Small intestine (tissue), 7 donors: ENCODE data around the gene GALNT13. TPM values are rescaled to one million over a fixed set of nuclear protein-coding genes. Genes with fewer than 3 reads are reported as not detected.

Experiments
- DNase-seq, 2 donors: peaks; one replicate each; pipeline versions ENCODE4 v3.0.0 to v3.0.0-alpha.2; 2013
- FAIRE-seq: peaks from 2 replicates; lab custom pipeline; 2012; peaks lifted over from hg19 to GRCh38; lab: Jason Lieb, UNC
- H3K27ac ChIP-seq, 3 donors: one replicate each; pipeline ENCODE4 v1.5.1; 2013; ENCODE audit warnings: low read length in 2 of 3, mild to moderate bottlenecking in 2 of 3, control low read depth in 1 of 3, inconsistent platforms in 1 of 3, low read depth in 1 of 3, moderate library complexity in 1 of 3
- H3K27me3 ChIP-seq, 3 donors: one replicate each; pipeline ENCODE4 v1.6.1; 2013; ENCODE audit warnings: low read length in 3 of 3, inconsistent platforms in 1 of 3; ENCODE audit not compliant: control insufficient read depth in 3 of 3, insufficient read depth in 3 of 3
- H3K36me3 ChIP-seq, 3 donors: one replicate each; pipeline ENCODE4 v1.6.1; 2013; ENCODE audit warnings: low read length in 3 of 3, inconsistent platforms in 1 of 3, low read depth in 1 of 3, mild to moderate bottlenecking in 1 of 3, moderate library complexity in 1 of 3; ENCODE audit not compliant: control insufficient read depth in 3 of 3, insufficient read depth in 2 of 3
- H3K4me1 ChIP-seq, 3 donors: one replicate each; pipeline ENCODE4 v1.6.1; 2013; ENCODE audit warnings: low read length in 2 of 3, inconsistent platforms in 1 of 3, low read depth in 1 of 3, mild to moderate bottlenecking in 1 of 3, moderate library complexity in 1 of 3; ENCODE audit not compliant: control insufficient read depth in 3 of 3, insufficient read depth in 2 of 3
- H3K4me3 ChIP-seq, 3 donors: one replicate each; pipeline ENCODE4 v1.5.1; 2013; ENCODE audit warnings: low read length in 3 of 3, control low read depth in 1 of 3, inconsistent platforms in 1 of 3, low read depth in 1 of 3, mild to moderate bottlenecking in 1 of 3, moderate library complexity in 1 of 3
- H3K9me3 ChIP-seq, 2 donors: one replicate each; pipeline ENCODE4 v1.6.1; 2013; ENCODE audit warnings: low read depth in 1 of 2, low read length in 1 of 2; ENCODE audit not compliant: control insufficient read depth in 2 of 2, insufficient read depth in 1 of 2
- WGBS, 3 donors: extraction: QIAGEN DNeasy Blood & Tissue Kit; methylation state at CpG; one replicate each; pipeline ENCODE4 v1.1.7; 2013; 5-methylcytosine and 5-hydroxymethylcytosine counted together
- polyA plus RNA-seq, 4 donors: library from polyadenylated mRNA; stranded (reverse) in 3 of 4; unstranded in 1 of 4; fragments of 200-250 nt in 3 of 4; fragments of 120-200 nt in 1 of 4; gene quantifications; one replicate each; pipeline versions ENCODE4 v1.2.1 to v1.2.3, GENCODE V29; 2013
- donor health status: healthy with polysubstance abuse.
- donor health status: control.
- donor health status: control.
- donor health status: Bipolar disorder and iron deficiency.
- donor health status: healthy.

The GALNT13 gene
- polyA plus RNA-seq, 4 donors, result 0.21 to 4.7 TPM; not detected in 2

DNA sequence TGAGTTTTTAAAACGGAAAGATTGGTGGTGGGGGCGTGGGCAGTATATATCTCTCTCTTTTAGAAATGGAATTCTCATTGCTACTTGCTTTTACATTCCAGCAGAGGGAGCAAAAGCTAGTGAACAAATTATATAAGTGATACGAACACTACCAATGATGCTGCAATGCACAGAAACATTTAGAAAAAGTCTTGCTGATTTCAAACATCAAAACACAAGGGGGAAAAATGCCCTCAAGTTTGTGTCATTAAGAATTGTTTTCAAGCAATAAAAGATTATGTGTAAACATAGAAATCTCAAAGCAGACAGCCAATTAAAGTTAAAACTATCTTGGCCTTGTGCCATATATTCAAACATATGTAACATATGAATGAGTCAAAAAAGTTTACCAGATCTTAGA is 530.5 kb downstream of the GALNT13 start:
- FAIRE-seq (no peak), DNase-seq (peak; percentile 16 to 31)
- no peaks in the 10 kb centered on the region for H3K4me1 ChIP-seq
- 5 to 11% (median 11%) methylated on average over 3 of the region's 3 CpGs for WGBS, 3 donors
- no peak overlapping the region for H3K4me3 ChIP-seq
- H3K36me3 ChIP-seq, result no peaks in the 10 kb centered on the region
- H3K9me3 ChIP-seq, result no peaks in the 10 kb centered on the region
- no peak overlapping the region for H3K27ac ChIP-seq
- H3K27me3 ChIP-seq, result no peaks in the 10 kb centered on the region

DNA sequence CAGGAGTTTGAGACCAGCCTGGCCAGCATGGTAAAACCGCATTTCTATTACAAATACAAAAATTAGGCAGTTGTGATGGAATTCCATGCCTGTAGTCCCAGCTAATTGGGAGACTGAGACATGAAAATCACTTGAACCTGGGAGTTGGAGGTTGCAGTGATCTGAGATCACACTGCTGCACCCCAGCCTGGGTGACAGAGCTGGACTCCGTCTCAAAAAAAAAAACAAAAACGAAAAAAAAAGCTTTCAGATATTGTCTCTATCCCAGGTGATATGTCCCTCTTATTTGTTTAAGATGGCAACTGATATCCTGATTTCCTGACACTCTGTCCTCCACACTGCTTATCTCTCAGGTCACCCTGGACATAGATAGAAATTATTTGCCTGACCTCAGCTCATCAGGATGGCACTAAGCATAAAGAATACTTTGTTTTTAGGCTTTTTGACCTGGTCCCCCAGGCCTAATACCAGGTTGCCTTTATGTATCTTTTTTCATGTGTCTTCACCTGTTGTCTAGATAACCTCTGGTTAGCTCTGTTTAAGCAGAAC is 531.6 kb downstream of the GALNT13 start:
- H3K27ac ChIP-seq, result no peak overlapping the region
- no peaks in the 10 kb centered on the region for H3K9me3 ChIP-seq
- 76 to 84% (median 79%) methylated on average over 3 of the region's 3 CpGs for WGBS, 3 donors
- no peaks in the 10 kb centered on the region for H3K4me1 ChIP-seq
- H3K36me3 ChIP-seq, result no peaks in the 10 kb centered on the region
- H3K27me3 ChIP-seq, result no peaks in the 10 kb centered on the region
- no peak for FAIRE-seq
- no peak for DNase-seq
- no peak overlapping the region for H3K4me3 ChIP-seq

DNA sequence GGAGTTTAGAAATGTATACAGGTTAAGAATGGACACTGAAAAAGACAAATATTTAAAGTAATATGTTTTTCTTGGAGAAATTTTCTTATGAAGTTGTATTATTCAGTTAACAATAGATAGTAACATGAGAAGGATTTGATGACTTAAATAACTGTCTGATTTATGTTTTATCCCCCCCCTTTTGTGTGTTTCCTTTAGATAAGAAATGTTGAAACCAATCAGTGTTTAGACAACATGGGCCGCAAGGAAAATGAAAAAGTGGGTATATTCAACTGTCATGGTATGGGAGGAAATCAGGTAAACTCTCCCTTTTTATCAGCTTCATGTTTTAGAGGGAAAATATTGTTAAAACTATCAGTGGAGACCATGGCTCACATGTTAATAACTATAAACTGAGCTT is 537.1 kb downstream of the GALNT13 start:
- Histone ChIP-seq H3K27me3 (no peaks in the 10 kb centered on the region), H3K27ac (no peak overlapping the region), H3K4me3 (no peak overlapping the region), H3K9me3 (no peaks in the 10 kb centered on the region), H3K36me3 (no peaks in the 10 kb centered on the region), H3K4me1 (no peaks in the 10 kb centered on the region)
- no peak for DNase-seq
- no peak for FAIRE-seq
- WGBS, 3 donors, result 75 to 96% (median 78%) methylated on average over 1 of the region's 1 CpG

DNA sequence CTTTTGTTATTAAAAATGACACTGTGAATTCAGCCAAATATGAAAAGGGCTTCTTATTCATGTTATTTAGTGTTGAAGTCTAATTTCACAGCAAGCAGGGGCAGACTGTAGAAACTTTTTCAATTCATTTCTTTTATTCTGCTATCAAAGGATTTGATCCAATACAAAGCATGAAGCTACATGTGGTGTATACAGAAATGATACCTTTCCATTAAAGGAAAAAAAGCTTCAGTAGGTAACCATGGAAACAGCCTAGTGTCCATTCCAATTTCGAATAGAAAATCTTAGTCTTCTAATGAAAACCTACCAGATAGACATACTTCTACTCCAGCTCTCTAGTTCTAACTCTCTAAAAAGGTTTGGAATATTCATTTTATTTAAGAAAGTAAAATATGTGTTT is 550.5 kb downstream of the GALNT13 start:
- Histone ChIP-seq H3K36me3 (no peaks in the 10 kb centered on the region), H3K27ac (no peak overlapping the region), H3K27me3 (no peaks in the 10 kb centered on the region), H3K4me3 (no peak overlapping the region), H3K9me3 (no peaks in the 10 kb centered on the region), H3K4me1 (no peaks in the 10 kb centered on the region)
- 53 to 74% (median 64%) methylated on average over 1 of the region's 1 CpG for WGBS, 3 donors
- FAIRE-seq (no peak), DNase-seq (no peak)

DNA sequence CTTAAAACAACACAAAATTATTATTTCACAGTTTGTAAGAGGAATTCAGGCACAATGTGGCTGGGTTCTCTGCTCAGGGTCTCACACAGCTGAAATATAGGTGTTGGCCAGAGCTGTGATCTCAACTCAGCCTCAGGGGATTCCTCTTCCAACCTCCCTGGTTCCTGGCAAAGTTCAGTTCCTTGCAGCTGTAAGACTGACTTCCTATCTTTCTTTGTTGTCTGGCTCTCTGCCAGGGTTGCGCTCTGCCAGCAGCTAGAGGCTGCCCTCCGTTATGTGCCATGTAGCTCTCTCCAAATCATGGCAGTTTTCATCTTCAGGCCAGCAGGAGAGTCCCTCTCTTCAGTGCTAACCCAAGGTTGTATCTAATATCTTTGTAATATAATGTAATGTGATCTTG is 554.3 kb downstream of the GALNT13 start:
- Histone ChIP-seq H3K4me3 (no peak overlapping the region), H3K9me3 (no peaks in the 10 kb centered on the region), H3K4me1 (no peaks in the 10 kb centered on the region), H3K27ac (no peak overlapping the region), H3K27me3 (no peaks in the 10 kb centered on the region), H3K36me3 (no peaks in the 10 kb centered on the region)
- 12 to 32% (median 19%) methylated on average over 2 of the region's 2 CpGs for WGBS, 3 donors
- no peak for FAIRE-seq
- DNase-seq, result peak in 1 of 2 donors; percentile 41

DNA sequence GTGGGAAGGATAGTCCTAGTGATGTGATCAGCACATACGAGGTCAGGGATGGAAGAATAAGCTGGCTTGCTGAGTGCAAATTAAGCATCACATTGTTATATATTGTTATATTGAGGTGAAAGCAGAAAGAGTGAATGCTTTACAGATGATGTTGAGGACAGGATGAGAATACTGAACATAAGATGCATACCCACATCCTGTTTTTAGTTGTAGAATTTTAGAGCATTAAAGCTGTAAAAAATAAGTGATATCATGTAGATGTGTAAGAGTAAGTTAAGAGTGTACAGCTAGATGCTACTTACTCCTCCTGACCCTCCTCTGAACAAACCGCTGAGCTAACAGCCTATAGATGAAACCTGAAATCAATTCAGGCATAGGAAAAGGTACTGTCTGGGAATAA is 555.7 kb downstream of the GALNT13 start:
- DNase-seq, result no peak
- WGBS, 3 donors, result 67 to 84% (median 77%) methylated on average over 2 of the region's 2 CpGs

DNA sequence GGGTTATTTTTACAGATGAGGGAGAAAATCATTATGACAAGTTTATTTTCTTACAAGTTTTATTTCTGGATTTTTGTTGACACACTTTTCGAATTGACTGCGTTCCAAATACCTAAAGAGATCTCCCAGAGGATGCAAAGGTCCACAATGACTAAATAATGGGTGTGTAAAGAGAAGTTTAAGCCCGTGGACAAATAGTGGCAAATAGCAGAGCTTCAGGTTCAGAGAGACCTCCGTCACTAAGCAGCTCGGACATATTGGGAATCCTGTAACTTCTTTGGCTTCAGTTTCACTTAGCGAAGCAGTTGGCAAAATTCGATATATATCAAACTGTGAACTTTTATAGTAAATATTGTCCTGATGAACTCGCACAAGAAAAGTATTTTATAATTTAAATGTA is 556.3 kb downstream of the GALNT13 start:
- 81 to 86% (median 84%) methylated on average over 8 of the region's 8 CpGs for WGBS, 3 donors
- FAIRE-seq (no peak), DNase-seq (no peak)
- Histone ChIP-seq H3K27me3 (no peaks in the 10 kb centered on the region), H3K4me3 (no peak overlapping the region), H3K36me3 (no peaks in the 10 kb centered on the region), H3K27ac (no peak overlapping the region), H3K9me3 (no peaks in the 10 kb centered on the region), H3K4me1 (no peaks in the 10 kb centered on the region)

More for the DNA sequence above, 555.7 kb downstream of the GALNT13 start:
- no peaks in the 10 kb centered on the region for H3K27me3 ChIP-seq
- no peaks in the 10 kb centered on the region for H3K36me3 ChIP-seq
- no peak overlapping the region for H3K27ac ChIP-seq
- no peak overlapping the region for H3K4me3 ChIP-seq
- no peaks in the 10 kb centered on the region for H3K9me3 ChIP-seq
- H3K4me1 ChIP-seq, result no peaks in the 10 kb centered on the region
- FAIRE-seq, result no peak

DNA sequence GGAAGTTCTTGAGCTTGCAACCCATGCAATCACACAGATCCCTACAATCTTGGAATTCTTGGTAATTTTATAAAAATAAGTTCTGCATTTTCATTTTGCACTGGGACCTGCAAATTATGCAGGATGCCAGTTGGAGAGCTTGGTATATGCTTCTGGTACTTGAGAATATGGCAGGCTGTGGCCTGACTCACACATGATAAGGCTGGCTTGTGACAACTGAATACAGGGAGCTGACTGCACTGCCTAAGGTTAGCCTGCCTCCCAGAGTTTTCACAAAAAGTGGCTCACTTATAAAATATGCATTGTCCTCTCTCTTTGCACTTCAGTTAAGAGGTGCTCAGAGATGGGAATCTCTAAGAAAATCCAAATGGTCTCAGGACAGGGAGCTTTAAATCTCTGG is 561.3 kb downstream of the GALNT13 start:
- Histone ChIP-seq H3K36me3 (no peaks in the 10 kb centered on the region), H3K27ac (no peak overlapping the region), H3K27me3 (no peaks in the 10 kb centered on the region), H3K4me3 (no peak overlapping the region), H3K9me3 (no peaks in the 10 kb centered on the region), H3K4me1 (no peaks in the 10 kb centered on the region)
- DNase-seq (no peak), FAIRE-seq (no peak)

DNA sequence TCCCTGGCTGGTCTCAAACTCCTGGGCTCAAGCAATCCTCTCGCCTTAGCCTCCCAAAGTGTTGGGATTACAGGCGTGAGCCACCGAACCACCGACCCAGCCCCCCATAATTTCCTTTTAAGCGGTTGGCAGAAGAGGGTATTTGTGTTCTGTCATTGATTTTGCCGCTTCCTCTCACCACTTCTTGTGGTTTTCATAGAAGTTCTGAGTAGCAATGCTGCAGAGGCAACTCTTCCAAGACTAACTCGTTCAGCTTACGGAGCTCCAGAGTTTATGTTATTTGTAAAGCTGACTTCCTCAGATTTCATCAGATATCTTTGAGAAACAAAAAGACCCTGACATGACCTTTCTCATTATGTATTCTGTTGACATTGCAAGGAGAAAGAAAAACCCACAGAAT is 565.4 kb downstream of the GALNT13 start:
- Histone ChIP-seq H3K27ac (no peak overlapping the region), H3K9me3 (no peaks in the 10 kb centered on the region), H3K27me3 (no peaks in the 10 kb centered on the region), H3K36me3 (no peaks in the 10 kb centered on the region), H3K4me3 (no peak overlapping the region), H3K4me1 (no peaks in the 10 kb centered on the region)
- WGBS, 3 donors, result 52 to 69% (median 59%) methylated on average over 8 of the region's 8 CpGs
- FAIRE-seq, result no peak
- no peak for DNase-seq
